Body of pancreas (tissue), 4 donors: ENCODE measurements around the gene TMEM229A. TPM values are rescaled to one million over a fixed set of nuclear protein-coding genes. Genes with fewer than 3 reads are reported as not detected.

Experiments
- ATAC-seq: fragments of 150-250 bp; one replicate; pipeline ENCODE4 v1.9.1; 2016
- DNase-seq, 4 donors: peaks; one replicate each; pipeline ENCODE4 v3.0.0-alpha.2; 2019
- H3K27ac ChIP-seq, 4 donors: fragments of 200-600 bp; sonication (generic); 1 replicate in 3 of 4; 2 replicates in 1 of 4; pipeline versions ENCODE4 v1.5.1 to v1.6.1; 2016 to 2019; ENCODE audit warnings: mild to moderate bottlenecking in 1 of 4, mixed read lengths in 1 of 4, moderate library complexity in 1 of 4
- H3K27me3 ChIP-seq, 2 donors: fragments of 200-600 bp; sonication (generic); one replicate each; pipeline ENCODE4 v1.6.0; 2016; ENCODE audit warnings: mild to moderate bottlenecking in 1 of 2
- H3K36me3 ChIP-seq, 2 donors: fragments of 200-600 bp; sonication (generic); replicated peaks in 1 of 2; 2 replicates each; pipeline ENCODE4 v1.5.1; 2016; ENCODE audit warnings: low read depth in 2 of 2; ENCODE audit not compliant: insufficient read depth in 1 of 2
- H3K4me1 ChIP-seq: fragments of 200-600 bp; sonication (generic); one replicate; pipeline ENCODE4 v1.6.0; 2016
- H3K4me3 ChIP-seq, 2 donors: fragments of 200-600 bp; sonication (generic); 1 replicate in 1 of 2; 2 replicates in 1 of 2; pipeline ENCODE4 v1.5.1; 2016 to 2019
- H3K9me3 ChIP-seq, 3 donors: fragments of 200-600 bp; sonication (generic); 1 replicate in 2 of 3; 2 replicates in 1 of 3; pipeline ENCODE4 v1.5.1; 2016
- POLR2A ChIP-seq, 3 donors: fragments of 450-650 bp; IDR thresholded peaks; one replicate each; pipeline ENCODE4 v1.6.1; 2016; ENCODE audit warnings: antibody characterized with exemption in 3 of 3, mild to moderate bottlenecking in 2 of 3
- WGBS, 2 donors: methylation state at CpG; one replicate each; pipeline ENCODE4 v1.1.5; 2017; 5-methylcytosine and 5-hydroxymethylcytosine counted together
- intact Hi-C: fragments of 100-400 bp; cut with DNase I; formaldehyde crosslinking; loops from one replicate; pipeline ENCODE4 v1.15.1; 2023
- total RNA-seq, 2 donors: library from RNA; depleted of rRNA; stranded (reverse); fragments of >200 nt; gene quantifications; one replicate each; pipeline ENCODE4 v1.1.0, GENCODE V29; 2016
- TF ChIP-seq, protein P1 (sequence below), 7 experiments: fragments of 450-650 bp in 4 of 7; fragments of 200-600 bp in 3 of 7; sonication (generic) in 3 of 7; IDR thresholded peaks; one replicate each; pipeline ENCODE4 v1.5.1; 2016 to 2019; ENCODE audit warnings: antibody characterized with exemption in 7 of 7

The TMEM229A gene
- total RNA-seq, 2 donors from 2014 or later: not detected

DNA sequence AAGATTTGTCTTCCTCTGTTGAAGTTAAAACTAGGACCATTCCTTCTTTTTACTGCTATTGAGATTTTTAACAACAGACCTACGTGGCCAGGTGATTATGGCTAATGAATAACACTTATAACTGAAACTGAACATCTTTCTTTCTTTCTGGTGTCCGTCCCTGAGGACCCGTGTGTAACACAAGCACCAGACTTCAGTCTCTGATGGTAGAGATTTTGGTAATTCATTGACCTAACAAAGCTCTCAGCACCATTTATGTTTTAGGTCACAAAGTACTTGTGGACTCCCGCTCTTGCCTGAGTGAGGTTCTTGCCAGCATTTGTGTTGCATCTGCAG lies 40.4 kb upstream of the TMEM229A start:
- Histone ChIP-seq H3K9me3 (no peaks in the 10 kb centered on the region), H3K4me1 (no peaks in the 10 kb centered on the region), H3K27me3 (no peaks in the 10 kb centered on the region), H3K4me3 (no peak overlapping the region), H3K36me3 (no peaks in the 10 kb centered on the region), H3K27ac (no peak overlapping the region)
- intact Hi-C loops: no loop called here
- whole genome bisulfite sequencing, 2 donors: 68 to 84% methylated on average over 4 of the region's 4 CpGs
- no peak for ATAC-seq
- DNase-seq: no peak
- TF ChIP-seq, protein P1, sequence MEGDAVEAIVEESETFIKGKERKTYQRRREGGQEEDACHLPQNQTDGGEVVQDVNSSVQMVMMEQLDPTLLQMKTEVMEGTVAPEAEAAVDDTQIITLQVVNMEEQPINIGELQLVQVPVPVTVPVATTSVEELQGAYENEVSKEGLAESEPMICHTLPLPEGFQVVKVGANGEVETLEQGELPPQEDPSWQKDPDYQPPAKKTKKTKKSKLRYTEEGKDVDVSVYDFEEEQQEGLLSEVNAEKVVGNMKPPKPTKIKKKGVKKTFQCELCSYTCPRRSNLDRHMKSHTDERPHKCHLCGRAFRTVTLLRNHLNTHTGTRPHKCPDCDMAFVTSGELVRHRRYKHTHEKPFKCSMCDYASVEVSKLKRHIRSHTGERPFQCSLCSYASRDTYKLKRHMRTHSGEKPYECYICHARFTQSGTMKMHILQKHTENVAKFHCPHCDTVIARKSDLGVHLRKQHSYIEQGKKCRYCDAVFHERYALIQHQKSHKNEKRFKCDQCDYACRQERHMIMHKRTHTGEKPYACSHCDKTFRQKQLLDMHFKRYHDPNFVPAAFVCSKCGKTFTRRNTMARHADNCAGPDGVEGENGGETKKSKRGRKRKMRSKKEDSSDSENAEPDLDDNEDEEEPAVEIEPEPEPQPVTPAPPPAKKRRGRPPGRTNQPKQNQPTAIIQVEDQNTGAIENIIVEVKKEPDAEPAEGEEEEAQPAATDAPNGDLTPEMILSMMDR (IDR thresholded peaks at IDR 0.05): no peak
- no peak for TF ChIP-seq POLR2A (IDR thresholded peaks at IDR 0.05)

DNA sequence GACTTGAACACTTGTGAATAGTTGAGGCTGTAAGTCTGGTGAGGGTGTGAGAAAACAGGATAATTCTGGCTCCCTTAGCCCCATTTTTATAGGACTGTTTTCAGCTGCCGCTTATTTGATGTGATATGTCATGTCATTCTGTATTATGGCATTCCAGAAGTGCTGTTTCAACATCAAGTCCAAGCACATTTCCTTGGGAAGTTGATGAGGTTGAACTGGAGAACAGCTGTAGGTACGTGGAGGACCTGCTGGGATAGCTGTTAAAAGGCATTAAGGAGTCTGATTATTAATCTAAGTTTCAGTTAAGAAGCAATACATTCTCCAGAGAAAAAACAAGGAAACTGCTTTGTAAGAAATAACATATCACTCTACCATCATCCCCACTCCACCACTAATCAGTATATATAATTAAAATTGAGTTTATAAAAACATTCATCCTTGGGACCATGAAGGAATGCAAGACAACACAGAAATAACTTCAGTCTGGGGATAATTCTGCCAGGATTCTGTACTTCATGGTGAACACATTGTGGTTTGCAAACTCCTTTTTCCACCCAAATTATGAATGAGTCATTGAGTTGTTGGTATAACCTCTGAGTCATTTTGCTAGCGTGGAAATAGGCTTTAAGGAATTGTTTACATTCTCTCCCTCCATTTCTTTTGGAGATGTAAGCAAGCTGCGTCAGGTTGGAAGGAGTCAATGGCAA lies 39.9 kb upstream of the TMEM229A start:
- ATAC-seq (no peak), DNase-seq (no peak)
- Histone ChIP-seq H3K36me3 (no peaks in the 10 kb centered on the region), H3K4me1 (no peaks in the 10 kb centered on the region), H3K4me3 (no peak overlapping the region), H3K9me3 (no peaks in the 10 kb centered on the region), H3K27ac (no peak overlapping the region), H3K27me3 (no peaks in the 10 kb centered on the region)
- TF ChIP-seq, protein P1 (IDR thresholded peaks at IDR 0.05): no peak
- TF ChIP-seq POLR2A (IDR thresholded peaks at IDR 0.05): no peak
- WGBS, 2 donors: 67% methylated on average over 4 of the region's 4 CpGs
- intact Hi-C loops: no loop called here

DNA sequence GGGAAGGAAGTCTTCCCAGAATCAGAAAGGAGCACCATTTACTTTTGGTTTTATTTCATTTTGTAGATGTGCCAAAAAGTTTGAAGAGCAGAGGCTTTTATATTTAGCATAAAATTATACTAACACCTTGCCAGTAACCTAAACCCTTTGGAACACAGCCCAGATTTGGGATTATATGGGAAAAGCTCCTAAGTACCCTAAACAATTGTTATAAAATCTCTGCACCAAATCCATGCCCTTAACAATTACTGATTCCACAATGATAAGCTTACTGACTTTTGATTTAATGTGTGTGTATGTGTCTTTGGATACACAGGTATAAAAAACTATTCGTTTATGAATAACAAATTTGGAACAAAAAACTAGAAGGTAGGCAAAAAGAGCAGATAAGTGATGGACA lies 39.0 kb upstream of the TMEM229A start:
- intact Hi-C loops: no loop called here
- TF ChIP-seq, protein P1 (IDR thresholded peaks at IDR 0.05): no peak
- no peak overlapping the region for H3K4me3 ChIP-seq
- ATAC-seq: no peak
- DNase-seq: no peak
- no peaks in the 10 kb centered on the region for H3K9me3 ChIP-seq
- H3K36me3 ChIP-seq: no peaks in the 10 kb centered on the region
- no peaks in the 10 kb centered on the region for H3K4me1 ChIP-seq
- WGBS, 2 donors: 33 to 48% methylated on average over 1 of the region's 1 CpG
- H3K27ac ChIP-seq: no peak overlapping the region
- no peaks in the 10 kb centered on the region for H3K27me3 ChIP-seq

DNA sequence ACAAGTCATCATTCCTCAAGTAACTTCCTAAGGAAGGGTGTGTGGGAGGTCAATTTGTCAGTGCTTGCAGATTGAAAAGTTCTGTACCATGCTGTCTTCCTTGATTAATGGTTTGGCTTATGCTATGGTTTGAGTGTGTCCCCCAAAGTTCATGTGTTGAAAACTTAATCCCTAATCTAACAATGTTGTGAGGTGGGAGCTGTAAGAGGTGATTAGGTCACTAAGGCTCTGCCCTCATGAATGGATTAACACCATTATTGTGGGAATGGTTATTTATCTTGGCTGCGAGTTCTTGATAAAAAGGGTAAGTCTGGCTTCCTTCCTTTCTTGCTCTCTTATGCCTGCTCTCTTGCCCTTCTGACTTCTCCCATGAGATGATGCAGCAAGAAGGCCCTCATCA lies 29.3 kb upstream of the TMEM229A start:
- Histone ChIP-seq H3K27me3 (no peaks in the 10 kb centered on the region), H3K4me1 (no peaks in the 10 kb centered on the region), H3K9me3 (no peaks in the 10 kb centered on the region), H3K4me3 (no peak overlapping the region), H3K27ac (no peak overlapping the region), H3K36me3 (no peaks in the 10 kb centered on the region)
- intact Hi-C loops: no loop called here
- 30 to 53% methylated on average over 1 of the region's 1 CpG for WGBS, 2 donors
- ATAC-seq: no peak
- DNase-seq: no peak
- TF ChIP-seq, protein P1 (IDR thresholded peaks at IDR 0.05): no peak
- no peak for TF ChIP-seq POLR2A (IDR thresholded peaks at IDR 0.05)

DNA sequence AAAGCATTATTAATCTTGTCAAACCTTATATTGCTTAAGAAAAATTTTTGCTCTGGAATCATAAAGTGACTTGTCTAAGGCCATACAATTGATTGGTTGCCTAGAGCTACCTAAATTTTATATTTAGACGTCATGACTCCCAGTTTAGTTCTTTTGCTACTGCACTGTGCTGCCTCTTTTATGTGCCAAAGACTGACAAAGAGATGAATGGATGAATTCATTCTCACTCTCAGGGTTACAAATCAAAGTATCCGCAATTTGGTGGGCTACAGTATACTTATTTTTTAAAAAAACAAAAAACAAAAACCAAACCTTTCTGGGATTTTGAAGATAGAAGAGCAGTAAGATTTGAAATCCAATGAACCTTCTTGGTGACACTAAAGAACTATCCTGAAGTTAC lies 27.7 kb upstream of the TMEM229A start:
- 63 to 70% methylated on average over 2 of the region's 2 CpGs for WGBS, 2 donors
- TF ChIP-seq, protein P1 (IDR thresholded peaks at IDR 0.05): no peak
- no peak for TF ChIP-seq POLR2A (IDR thresholded peaks at IDR 0.05)
- Histone ChIP-seq H3K36me3 (no peaks in the 10 kb centered on the region), H3K4me3 (no peak overlapping the region), H3K27ac (no peak overlapping the region), H3K27me3 (no peaks in the 10 kb centered on the region), H3K4me1 (no peaks in the 10 kb centered on the region), H3K9me3 (no peaks in the 10 kb centered on the region)
- ATAC-seq: no peak
- no peak for DNase-seq
- intact Hi-C loops: no loop called here
